HG03196 (cell line): ENCODE results near the gene MYO10.
A peak's percentile ranks its signal among the peaks of the same experiment; 100 is the strongest.

Source experiments
- ATAC-seq: cut with Tn5 transposase; IDR thresholded peaks from one replicate; pipeline ENCODE4 v1.9.1; 2021; ENCODE audit not compliant: unreplicated experiment

MYO10 gene

GRCh38 chr5:16943846-16944678 lies 8.0 kb upstream of the MYO10 start:
- no peak for ATAC-seq

- no peak for ATAC-seq
These were observed 1.5 kb upstream of the MYO10 start for GRCh38 chr5:16937503-16938161.

GRCh38 chr5:16936989-16937438 lies 926 bp upstream of the MYO10 start:
- ATAC-seq, result no peak

DNA sequence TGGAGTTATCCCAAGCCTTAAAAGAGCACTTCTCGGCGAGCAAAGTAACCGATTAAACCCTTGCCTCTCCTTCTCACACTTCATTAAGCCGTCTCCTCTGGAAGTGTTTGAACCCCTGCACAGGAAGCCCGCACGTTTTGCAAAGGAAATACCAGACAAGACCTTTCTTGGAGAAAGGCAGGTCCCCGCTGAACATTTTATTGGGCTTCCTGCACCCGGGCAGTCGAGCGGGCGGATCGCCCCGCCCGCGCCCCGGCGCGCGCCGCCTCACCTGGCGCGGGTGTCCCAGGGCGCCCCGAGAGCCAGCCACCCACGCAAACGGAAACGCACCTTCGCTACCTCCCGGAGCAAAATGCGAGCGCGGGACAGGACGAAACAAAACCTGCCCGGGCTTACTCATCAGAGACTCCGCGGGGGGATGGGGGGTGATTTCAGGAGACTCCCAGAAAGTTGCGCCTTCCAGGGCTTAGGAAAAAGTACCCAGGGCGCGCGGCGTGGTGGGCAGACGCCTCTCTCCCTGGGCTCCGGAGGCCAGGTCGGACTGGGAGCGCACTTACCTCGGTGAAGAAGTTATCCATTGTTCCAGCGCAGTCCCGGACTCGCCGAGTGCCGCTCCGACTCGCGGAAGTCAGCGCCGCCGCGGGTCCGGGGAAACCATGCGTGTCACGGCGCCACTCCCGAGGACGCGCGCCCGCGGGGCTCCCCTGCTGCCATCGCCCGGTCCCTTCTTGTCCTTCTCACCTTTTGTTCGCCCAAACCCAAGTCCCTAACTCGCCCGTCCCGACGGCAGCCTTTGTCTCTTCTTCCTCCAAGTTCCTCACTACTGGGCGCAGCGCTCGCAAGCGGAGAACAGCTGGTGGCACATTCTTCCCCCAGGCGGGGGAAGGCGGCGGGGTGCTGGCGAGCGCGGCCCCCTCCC lies 598 bp downstream of the MYO10 start:
- peak; percentile 34 for ATAC-seq

GRCh38 chr5:16934677-16935153 lies 1.4 kb downstream of the MYO10 start:
- no peak for ATAC-seq

DNA sequence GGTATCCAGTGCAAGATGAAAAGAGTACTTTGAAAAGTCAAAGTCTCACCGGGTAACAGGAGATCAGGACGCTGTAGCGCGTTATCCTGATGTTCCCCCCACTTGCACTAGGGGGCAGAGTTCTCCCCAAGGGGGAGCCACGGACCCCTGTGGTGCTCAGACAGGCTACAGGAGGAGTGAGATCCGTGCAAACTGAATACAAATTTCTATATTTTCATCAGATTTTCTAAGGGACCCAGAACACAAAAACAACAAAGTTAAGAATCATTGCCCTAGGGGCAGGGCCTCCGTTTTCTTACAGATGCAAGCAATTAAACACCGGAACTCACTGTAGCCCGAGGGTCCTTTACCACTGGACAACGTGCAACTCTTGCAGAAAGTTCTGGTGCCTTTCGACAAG lies 2.0 kb downstream of the MYO10 start:
- peak; percentile 71 for ATAC-seq

DNA sequence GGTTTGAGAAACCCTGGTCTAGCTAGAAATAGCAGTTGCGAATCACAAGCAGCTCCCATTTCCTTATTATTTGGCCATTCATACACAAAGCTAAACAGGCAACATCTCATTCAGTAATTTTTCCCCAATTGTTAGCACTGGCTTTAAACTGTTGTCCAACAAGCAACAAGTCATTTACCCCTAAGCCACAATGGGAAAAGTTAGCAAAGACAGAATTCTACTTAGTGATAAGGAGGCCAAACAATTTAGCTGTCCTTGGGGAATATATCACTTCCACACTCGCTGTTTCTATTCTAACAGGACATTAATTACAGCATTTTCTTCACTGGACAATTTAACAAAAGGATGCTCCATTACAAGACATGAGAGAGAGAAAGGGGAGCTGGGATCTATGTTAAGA lies 2.8 kb downstream of the MYO10 start:
- no peak for ATAC-seq

- no peak for ATAC-seq
These were observed 3.7 kb downstream of the MYO10 start for GRCh38 chr5:16932401-16932800.

DNA sequence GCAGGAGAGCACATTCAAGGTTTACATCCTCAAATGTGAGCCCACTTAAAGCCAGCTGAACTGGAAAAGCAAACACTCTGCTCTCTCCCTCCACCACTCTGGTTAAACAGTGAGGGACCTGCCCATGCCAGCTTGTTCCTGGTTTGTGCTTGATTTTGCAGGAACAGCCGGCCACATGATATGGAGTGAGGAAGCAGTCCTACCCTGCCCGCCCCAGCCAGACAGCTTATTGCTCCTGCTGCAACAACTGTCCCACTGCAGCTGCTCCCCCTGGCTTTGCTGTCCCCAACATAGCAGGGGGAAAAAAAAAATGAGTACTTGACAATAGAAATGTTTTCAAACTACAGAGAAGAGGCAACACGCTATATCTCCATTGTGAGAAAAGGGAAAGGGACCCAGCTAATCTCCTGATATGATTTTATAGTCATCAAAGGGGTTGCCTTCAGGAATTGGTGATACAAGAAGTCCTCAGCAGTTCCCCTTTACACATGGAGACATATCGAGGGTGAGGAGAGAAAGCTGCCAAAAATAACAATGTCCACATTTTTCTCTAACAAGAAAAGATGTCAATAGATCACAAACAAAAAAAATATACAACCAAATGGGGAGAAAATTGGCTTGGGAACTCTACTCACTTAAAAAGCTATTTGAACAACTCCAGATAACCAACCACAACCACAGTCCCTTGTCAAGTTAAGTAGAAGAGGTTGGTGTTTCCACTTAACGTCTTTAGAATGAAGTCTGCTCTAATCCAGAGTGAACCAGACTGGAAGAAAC lies 4.6 kb downstream of the MYO10 start:
- ATAC-seq, result no peak

GRCh38 chr5:16930496-16930895 lies 5.6 kb downstream of the MYO10 start:
- ATAC-seq, result no peak

DNA sequence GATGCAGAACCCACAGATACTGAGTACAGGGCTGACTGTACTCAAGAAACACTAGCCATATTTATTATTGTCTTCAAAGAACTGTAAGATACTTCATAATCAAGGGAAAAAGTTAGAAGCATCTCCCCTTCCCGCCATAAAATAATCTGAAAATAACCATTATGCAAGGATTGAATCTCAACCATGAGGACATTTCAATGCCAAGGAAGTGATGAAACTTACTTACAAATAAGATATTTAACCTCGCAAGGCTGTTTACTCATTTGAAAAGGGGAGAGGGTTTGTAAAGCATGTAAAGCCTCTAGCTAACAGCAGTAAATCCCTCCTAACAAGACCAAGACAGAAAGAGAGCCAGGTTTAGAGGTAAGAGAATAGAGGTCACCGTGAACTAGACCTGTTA lies 6.3 kb downstream of the MYO10 start:
- ATAC-seq, result no peak

DNA sequence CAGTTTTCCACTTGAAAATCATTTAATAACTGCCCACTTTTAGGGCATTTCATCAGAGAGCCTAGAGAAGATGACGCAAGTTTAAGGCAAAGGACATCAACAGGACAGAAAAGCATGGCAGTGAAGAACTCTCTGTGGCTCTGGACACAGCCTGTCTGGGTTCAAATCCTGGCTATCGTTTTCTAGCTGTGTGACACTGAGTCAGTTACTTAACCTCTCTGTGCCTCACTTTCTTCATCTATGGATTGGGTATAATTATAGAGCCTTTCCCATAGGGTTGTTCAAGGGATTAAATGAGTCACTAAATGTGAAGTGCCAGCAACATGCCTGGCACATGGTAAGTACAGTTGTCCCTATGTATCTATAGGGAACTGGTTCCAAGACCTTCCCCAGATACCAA lies 6.7 kb downstream of the MYO10 start:
- no peak for ATAC-seq

DNA sequence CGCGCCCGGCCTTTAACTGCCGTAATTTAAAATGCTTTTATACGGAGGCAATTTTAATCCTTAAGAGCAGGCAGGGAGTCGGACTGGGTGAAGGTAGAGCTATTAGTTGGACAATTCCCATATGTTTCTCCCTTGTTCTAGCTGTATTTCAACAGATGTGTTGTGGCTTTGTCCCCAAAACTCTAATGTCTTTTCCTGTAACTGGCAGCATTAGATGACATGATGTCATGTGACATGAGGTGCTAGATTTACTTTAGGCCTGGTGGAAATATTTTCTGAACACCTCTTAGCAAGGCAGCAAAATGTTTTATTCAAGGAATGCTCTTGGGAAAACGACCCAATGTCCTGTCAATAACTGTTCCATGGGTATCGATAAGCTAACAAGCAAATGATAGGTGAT lies 8.5 kb downstream of the MYO10 start:
- ATAC-seq, result no peak

DNA sequence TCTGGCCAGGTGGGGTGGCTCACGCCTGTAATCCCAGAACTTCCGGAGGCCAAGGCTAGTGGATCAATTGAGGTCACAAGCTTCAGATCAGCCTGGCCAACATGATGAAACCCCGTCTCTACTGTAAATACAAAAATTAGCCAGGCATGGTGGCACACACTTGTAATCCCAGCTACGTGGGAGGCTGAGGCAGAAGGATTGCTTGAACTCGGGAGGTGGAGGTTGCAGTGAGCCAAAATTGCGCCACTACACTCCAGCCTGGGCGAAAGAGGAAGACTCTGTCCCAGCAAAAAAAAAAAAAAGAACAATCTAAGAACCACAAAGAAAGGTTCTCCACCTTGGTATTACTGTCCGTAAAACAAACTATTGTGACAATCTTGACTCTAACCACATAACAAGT lies 9.7 kb downstream of the MYO10 start:
- no peak for ATAC-seq

GRCh38 chr5:16924206-16924605 lies 11.9 kb downstream of the MYO10 start:
- ATAC-seq, result no peak

DNA sequence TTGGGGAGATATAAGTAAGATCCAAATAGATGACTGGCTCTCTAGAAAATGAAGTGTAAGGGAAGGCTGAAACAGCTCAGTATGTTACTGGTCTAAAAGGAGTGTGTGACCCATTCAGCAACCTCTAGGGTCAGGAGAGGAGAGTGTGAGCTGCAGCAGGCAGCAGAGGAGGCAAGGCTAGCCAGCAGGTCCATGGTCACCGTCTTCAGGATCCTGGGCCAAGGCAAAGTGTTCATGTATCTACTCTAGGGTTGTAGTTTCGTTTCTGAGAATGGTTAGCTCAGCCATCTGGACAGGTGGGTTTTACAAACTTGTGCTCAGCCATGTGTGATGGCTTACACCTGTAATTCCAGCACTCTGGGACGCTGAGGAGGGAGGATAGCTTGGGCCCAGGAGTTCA lies 13.7 kb downstream of the MYO10 start:
- no peak for ATAC-seq

- ATAC-seq, result no peak
These were observed 14.9 kb downstream of the MYO10 start for GRCh38 chr5:16921211-16921610.

DNA sequence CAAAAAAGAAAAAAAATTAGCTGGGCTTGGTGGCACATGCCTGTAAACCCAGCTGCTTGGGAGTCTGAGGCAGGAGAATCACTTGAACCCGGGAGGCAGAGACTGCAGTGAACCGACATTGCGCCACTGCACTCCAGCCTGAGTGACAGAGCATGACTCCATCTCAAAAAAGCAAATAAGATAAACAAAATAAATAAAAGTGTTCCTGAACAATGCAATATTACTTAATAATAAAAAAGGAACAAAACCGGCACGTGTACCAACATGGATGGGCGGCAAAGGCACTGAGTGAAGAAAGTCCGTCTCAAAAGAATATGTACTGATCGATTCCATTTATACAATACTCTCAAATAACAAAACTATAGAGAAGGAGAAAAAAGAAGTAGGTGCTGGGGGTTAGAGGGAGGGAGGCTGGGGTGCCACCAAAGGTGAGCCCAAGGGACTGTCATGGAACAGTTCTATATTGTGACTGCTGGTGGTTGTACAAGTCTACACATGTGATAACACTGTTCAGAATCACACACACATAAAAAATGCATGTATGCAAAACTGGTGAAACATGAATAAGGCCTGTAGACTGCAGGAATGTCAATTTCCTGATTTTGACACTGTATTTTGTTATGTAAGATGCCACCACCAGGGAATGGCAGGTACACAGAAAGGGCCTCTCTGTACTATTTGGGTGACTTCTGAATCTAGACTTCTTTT lies 15.8 kb downstream of the MYO10 start:
- ATAC-seq, result no peak

DNA sequence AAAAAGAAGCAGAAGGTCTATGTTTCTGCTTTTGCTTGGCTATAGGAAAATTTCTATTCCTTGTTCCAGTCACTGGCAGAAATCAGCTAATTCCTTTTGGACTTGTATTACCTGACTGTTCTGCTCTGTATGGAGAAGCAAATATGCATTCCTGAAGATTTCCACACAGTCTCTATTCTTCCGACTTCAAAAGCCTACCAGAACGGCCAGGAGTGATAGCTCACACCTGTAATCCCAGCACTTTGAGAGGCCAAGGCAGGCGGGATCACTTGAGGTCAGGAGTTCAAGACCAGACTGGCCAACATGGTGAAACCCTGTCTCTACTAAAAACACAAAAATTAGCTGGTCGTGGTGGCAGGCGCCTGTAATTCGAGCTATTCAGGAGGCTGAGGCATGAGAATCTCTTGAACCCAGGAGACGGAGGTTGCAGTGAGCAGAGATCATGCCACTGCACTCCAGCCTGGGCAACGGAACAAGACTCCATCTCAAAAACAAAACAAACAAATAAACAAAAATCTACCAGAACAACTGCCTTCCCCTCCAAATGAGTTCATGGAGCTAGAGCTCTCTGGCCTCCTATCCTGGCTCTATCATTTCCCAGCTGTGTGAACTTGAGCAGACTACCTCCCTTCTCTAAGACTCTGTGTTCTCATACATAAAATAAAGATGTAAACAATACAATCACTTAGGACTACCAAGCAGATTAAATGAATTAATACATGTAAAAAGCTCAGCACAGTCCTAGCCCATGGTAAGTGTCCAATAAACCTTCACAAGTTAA lies 17.0 kb downstream of the MYO10 start:
- no peak for ATAC-seq
